Sigmoid colon (tissue), 7 donors: ENCODE results near the gene CCNYL1. TPM values are rescaled to one million over a fixed set of nuclear protein-coding genes. Genes with fewer than 3 reads are reported as not detected.

Experiments
- DNase-seq: peaks from one replicate; pipeline ENCODE4 v3.0.0-alpha.2; 2019
- H3K27ac ChIP-seq, 4 donors: fragments of 200-600 bp; sonication (generic); one replicate each; pipeline ENCODE4 v1.5.1; 2016 to 2019; ENCODE audit warnings: mild to moderate bottlenecking in 1 of 4
- H3K27me3 ChIP-seq, 3 donors: fragments of 200-600 bp; sonication (generic); one replicate each; pipeline ENCODE4 v1.5.1; 2019; ENCODE audit warnings: mild to moderate bottlenecking in 1 of 3
- H3K36me3 ChIP-seq, 4 donors: fragments of 200-600 bp; sonication (generic); one replicate each; pipeline ENCODE4 v1.5.1; 2016 to 2019
- H3K4me1 ChIP-seq, 4 donors: fragments of 200-600 bp; sonication (generic); one replicate each; pipeline ENCODE4 v1.5.1; 2017 to 2019
- H3K4me3 ChIP-seq, 4 donors: fragments of 200-600 bp; sonication (generic); one replicate each; pipeline ENCODE4 v1.5.1; 2017 to 2019; ENCODE audit warnings: mild to moderate bottlenecking in 2 of 4, moderate library complexity in 1 of 4
- H3K9me3 ChIP-seq, 4 donors: fragments of 200-600 bp in 3 of 4; sonication (generic) in 3 of 4; one replicate each; pipeline versions ENCODE4 v1.5.1 to v1.6.1; 2013 to 2019
- EP300 ChIP-seq, 4 donors: sonication (generic); formaldehyde crosslinking; IDR thresholded peaks; one replicate each; pipeline ENCODE4 v1.6.1; 2017; ENCODE audit warnings: antibody characterized with exemption in 4 of 4
- POLR2A ChIP-seq, 2 donors: fragments of 450-650 bp; IDR thresholded peaks; one replicate each; pipeline ENCODE4 v1.6.1; 2016; ENCODE audit warnings: antibody characterized with exemption in 2 of 2, mild to moderate bottlenecking in 2 of 2, moderate library complexity in 2 of 2
- POLR2AphosphoS5 ChIP-seq, 4 donors: sonication (generic); formaldehyde crosslinking; IDR thresholded peaks; one replicate each; pipeline ENCODE4 v1.6.1; 2017; ENCODE audit warnings: antibody characterized with exemption in 4 of 4
- WGBS, 2 donors: extraction: QIAGEN DNeasy Blood & Tissue Kit; methylation state at CpG; one replicate each; pipeline ENCODE4 v1.1.7; 2013; 5-methylcytosine and 5-hydroxymethylcytosine counted together
- intact Hi-C: fragments of 100-400 bp; cut with DNase I; formaldehyde crosslinking; loops from one replicate; pipeline ENCODE4 v1.15.1; 2023
- polyA plus RNA-seq, 3 donors: library from polyadenylated mRNA; stranded (reverse); fragments of 200-250 nt; gene quantifications; one replicate each; pipeline ENCODE4 v1.2.3, GENCODE V29; 2013
- total RNA-seq, 4 donors: library from RNA; depleted of rRNA; stranded (reverse); fragments of >200 nt; gene quantifications; one replicate each; pipeline ENCODE4 v1.1.0, GENCODE V29; 2016
- TF ChIP-seq, protein P1 (sequence below), 4 experiments: fragments of 450-650 bp in 3 of 4; fragments of 200-600 bp in 1 of 4; IDR thresholded peaks; one replicate each; pipeline ENCODE4 v1.5.1; 2016 to 2019; ENCODE audit warnings: antibody characterized with exemption in 4 of 4, mild to moderate bottlenecking in 3 of 4, moderate library complexity in 2 of 4
- donor health status: healthy with polysubstance abuse.
- donor health status: Bipolar disorder and iron deficiency.
- donor health status: healthy.

The CCNYL1 gene
- total and polyA plus RNA-seq, 7 donors = 9.2 to 49.5 (median 17.8) TPM

DNA sequence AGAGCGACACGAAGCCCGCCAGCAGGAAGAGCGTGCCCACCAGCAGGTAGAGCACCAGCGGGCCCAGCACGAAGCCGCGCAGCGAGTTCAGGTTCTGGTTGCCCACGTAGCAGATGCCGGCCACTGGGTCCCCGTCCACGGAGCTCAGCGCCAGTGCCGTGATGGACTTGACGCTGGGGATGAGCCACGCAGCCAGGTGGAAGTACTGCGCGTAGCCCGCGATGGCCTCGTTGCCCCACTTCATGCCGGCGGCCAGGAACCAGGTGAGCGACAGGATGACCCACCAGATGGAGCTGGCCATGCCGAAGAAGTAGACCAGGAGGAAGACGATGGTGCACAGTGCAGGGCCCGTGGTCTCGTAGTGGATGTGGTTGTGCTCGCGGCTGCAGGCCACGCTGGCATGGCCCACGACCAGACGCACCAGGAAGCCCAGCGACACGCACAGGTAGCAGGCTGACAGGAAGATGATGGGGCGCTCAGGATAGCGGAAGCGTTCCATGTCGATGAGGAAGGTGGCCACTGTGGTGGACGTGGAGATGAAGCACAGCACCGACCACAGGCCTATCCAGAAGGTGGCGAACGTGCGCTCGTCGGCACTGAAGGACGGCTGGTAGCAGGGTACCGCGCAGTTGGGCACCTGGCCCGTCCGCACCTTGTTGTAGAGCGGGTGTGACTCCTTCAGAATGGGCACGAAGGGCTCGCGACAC lies 56.2 kb downstream of the CCNYL1 start:
- intact Hi-C loops = loop anchor here (2.0 kb wide), 2 partner anchors 59 to 163 kb away; no protein-coding TSS in a partner anchor
- TF ChIP-seq, protein P1, sequence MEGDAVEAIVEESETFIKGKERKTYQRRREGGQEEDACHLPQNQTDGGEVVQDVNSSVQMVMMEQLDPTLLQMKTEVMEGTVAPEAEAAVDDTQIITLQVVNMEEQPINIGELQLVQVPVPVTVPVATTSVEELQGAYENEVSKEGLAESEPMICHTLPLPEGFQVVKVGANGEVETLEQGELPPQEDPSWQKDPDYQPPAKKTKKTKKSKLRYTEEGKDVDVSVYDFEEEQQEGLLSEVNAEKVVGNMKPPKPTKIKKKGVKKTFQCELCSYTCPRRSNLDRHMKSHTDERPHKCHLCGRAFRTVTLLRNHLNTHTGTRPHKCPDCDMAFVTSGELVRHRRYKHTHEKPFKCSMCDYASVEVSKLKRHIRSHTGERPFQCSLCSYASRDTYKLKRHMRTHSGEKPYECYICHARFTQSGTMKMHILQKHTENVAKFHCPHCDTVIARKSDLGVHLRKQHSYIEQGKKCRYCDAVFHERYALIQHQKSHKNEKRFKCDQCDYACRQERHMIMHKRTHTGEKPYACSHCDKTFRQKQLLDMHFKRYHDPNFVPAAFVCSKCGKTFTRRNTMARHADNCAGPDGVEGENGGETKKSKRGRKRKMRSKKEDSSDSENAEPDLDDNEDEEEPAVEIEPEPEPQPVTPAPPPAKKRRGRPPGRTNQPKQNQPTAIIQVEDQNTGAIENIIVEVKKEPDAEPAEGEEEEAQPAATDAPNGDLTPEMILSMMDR (IDR thresholded peaks at IDR 0.05) = peak in 3 of 4 experiments; percentile 19 to 42 (median 20)
- no peak for TF ChIP-seq POLR2A (IDR thresholded peaks at IDR 0.05)
- Histone ChIP-seq H3K27me3 (no peaks in the 10 kb centered on the region), H3K9me3 (no peaks in the 10 kb centered on the region), H3K4me3 (peak overlapping the region; percentile 75 to 98 (median 86)), H3K36me3 (peaks cover 12 to 54% (median 28%) of the 10 kb centered on the region in 4 donors), H3K27ac (peak overlapping the region; percentile 81 to 97 (median 92)), H3K4me1 (peaks cover 0 to 65% (median 61%) of the 10 kb centered on the region in 4 donors)
- 15 to 54% methylated on average over 56 of the region's 56 CpGs for WGBS, 2 donors
- peak; percentile 80 for DNase-seq

DNA sequence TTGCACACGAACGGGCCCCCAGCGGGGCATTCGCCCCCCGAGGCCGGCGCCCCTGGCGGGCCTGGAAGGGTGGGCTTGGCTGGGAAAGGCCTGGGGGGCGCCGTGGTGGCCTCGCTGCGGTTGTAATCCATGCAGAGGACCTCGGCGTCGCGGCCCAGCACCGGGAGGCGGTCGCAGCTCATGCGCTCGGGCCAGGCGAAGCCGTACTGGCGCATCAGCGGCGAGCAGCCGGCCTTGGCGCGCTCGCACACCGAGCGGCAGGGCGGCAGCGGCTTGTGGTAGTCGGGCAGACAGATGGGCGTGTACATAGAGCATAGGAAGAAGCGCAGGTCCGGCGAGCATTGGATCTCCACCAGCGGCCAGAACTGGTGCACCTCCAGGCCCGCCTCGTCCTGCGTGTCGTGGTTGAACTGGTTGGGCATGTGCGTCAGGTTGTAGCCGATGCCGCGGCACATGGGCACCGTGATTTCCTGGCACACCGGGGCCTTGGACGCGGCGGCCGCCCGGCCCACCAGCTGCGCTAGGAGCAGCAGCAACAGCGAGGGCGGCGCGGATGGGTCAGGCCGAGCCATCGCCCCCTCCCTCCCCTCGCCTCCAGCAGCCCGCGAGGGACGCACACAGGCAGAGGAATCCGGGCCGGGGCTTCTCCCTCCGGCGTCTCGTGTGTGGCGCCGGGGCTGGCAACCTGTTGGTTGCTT lies 56.9 kb downstream of the CCNYL1 start:
- DNase-seq = peak; percentile 78
- Histone ChIP-seq H3K27me3 (no peaks in the 10 kb centered on the region), H3K4me1 (peaks cover 0 to 58% (median 55%) of the 10 kb centered on the region in 4 donors), H3K4me3 (peak overlapping the region; percentile 75 to 98 (median 86)), H3K27ac (peak overlapping the region; percentile 81 to 97 (median 92)), H3K9me3 (no peaks in the 10 kb centered on the region), H3K36me3 (peaks cover 12 to 47% (median 27%) of the 10 kb centered on the region in 4 donors)
- intact Hi-C loops = loop anchor here (2.0 kb wide), 2 partner anchors 58 to 162 kb away; no protein-coding TSS in a partner anchor
- WGBS, 2 donors = 1 to 3% methylated on average over 73 of the region's 73 CpGs
- peak in 1 of 4 donors; percentile 3 for TF ChIP-seq POLR2AphosphoS5 (IDR thresholded peaks at IDR 0.05)
- TF ChIP-seq POLR2A (IDR thresholded peaks at IDR 0.05) = no peak
- TF ChIP-seq EP300 (IDR thresholded peaks at IDR 0.05) = no peak
- TF ChIP-seq, protein P1 (IDR thresholded peaks at IDR 0.05) = peak in 1 of 4 experiments; percentile 1

DNA sequence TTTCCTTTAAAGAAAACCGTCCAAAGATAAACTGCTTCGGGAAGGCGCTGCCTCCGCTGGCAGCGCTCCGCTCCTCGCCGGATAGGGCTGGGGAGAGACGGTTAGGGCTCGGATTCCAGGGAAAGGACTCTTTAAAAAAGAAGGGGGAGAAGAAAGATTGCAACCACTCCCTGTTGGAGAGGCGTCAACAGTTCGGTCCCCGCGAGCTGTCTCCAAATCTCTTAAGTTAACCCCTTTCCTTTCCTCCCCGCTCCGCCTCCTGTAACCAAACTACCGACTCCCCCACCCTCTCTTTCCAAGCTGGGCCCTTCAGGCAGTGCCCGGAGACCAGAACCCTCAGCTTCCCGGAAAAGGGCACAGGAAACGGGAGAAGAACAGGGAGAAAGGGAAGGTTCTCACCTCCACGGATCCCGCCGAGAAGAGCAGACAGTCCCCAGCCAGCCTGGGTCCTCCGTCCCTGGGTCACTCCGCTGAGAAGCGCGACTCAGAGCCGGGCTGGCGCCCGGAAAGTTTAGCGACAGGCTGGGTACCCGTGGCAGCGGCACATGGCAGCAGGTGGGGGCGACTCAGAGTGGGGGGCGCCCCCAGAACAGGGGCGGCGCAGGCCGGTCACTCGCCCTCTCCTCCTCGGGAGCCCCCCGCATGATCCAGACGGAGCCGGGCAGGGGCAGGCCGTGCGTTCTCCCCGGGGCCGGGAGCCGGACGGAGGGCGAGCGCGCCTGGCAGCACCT lies 57.6 kb downstream of the CCNYL1 start:
- no peak for TF ChIP-seq POLR2A (IDR thresholded peaks at IDR 0.05)
- no peak for TF ChIP-seq POLR2AphosphoS5 (IDR thresholded peaks at IDR 0.05)
- TF ChIP-seq, protein P1 (IDR thresholded peaks at IDR 0.05) = no peak
- no peak for TF ChIP-seq EP300 (IDR thresholded peaks at IDR 0.05)
- peak overlapping the region; percentile 81 to 97 (median 92) for H3K27ac ChIP-seq
- intact Hi-C loops = loop anchor here (1.0 to 2.0 kb wide), 4 partner anchors 58 to 272 kb away; no protein-coding TSS in a partner anchor
- H3K36me3 ChIP-seq = peaks cover 12 to 40% (median 22%) of the 10 kb centered on the region in 4 donors
- H3K4me1 ChIP-seq = peaks cover 0 to 53% (median 48%) of the 10 kb centered on the region in 4 donors
- DNase-seq = peak; percentile 70
- H3K27me3 ChIP-seq = no peaks in the 10 kb centered on the region
- peak overlapping the region; percentile 75 to 98 (median 86) for H3K4me3 ChIP-seq
- WGBS, 2 donors = 1% methylated on average over 52 of the region's 52 CpGs
- H3K9me3 ChIP-seq = no peaks in the 10 kb centered on the region

DNA sequence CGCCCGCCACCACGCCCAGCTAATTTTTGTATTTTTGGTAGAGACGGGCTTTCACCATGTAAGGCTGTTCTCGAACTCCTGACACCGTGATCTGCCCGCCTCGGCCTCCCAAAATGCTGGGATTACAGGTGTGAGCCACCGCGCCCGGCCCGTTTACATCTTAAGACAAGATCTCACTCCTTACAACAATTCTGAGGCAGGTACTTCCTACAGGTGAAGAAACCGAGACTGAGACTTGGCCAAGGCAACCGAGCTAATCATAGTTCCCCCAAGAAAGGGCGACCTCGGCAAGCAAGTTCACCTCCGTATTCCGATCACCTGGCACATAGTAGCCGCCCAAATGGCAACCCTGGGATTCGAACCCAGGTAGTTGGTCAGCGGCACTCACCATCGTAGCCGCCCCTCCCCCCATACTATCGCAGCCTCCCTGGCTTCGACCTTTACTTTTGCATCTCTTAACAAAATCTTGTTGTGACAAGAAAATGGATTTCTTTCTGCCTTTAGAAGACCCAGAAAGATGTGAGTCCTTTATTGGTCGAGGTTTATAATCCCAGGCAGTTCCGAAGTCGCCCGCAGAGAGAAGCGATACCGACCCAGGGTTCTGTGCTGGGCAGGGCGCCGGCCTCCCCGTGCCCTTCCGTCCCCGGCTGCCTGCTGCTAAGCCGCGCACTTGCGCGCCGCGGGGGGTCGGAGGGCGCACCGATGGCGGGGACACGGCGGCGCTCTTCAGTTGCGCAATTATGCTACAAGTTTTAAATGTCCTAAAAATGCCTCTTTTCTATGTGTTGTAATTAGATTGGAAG lies 59.4 kb downstream of the CCNYL1 start:
- Histone ChIP-seq H3K4me3 (peak overlapping the region; percentile 75 to 98 (median 86)), H3K27me3 (no peaks in the 10 kb centered on the region), H3K36me3 (peaks cover 7 to 24% (median 17%) of the 10 kb centered on the region in 4 donors), H3K27ac (peak overlapping the region; percentile 81 to 97 (median 92)), H3K9me3 (no peaks in the 10 kb centered on the region), H3K4me1 (peaks cover 0 to 36% (median 30%) of the 10 kb centered on the region in 4 donors)
- TF ChIP-seq, protein P1 (IDR thresholded peaks at IDR 0.05) = no peak
- TF ChIP-seq POLR2A (IDR thresholded peaks at IDR 0.05) (no peak), POLR2AphosphoS5 (IDR thresholded peaks at IDR 0.05) (no peak), EP300 (IDR thresholded peaks at IDR 0.05) (no peak)
- WGBS, 2 donors = 28 to 39% methylated on average over 50 of the region's 50 CpGs
- intact Hi-C loops = loop anchor here (2.0 kb wide), 1 partner anchor 146 kb away; the partner anchor contains the start of gene METTL21A
- no peak for DNase-seq
